HG03103 (cell line): Measurements from ENCODE around the gene LBH.

ENCODE experiments used
- ATAC-seq: cut with Tn5 transposase; IDR thresholded peaks from one replicate; pipeline ENCODE4 v1.9.1; 2021; ENCODE audit warnings: low read depth; ENCODE audit not compliant: unreplicated experiment

Gene LBH

DNA sequence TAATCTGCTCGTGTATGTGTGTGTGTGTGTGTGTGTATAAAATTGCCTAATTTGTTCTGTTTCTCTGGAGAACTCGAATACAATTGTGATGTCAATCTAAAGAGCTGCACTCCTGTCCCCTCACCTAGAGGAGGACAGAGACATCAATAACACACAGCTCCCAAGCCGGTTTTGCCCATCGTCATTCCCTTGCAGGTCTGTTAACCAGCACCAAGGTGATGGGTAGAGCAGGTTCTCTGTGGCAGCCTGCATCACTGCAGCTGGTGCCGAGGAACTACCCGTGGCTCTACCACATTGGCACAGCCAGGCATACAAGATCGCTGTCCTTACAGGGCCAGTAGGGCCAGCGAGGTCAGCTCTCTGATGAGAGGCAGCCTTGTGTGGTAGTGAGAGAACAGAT, 41.0 kb downstream of the LBH start:
- ATAC-seq = no peak

DNA sequence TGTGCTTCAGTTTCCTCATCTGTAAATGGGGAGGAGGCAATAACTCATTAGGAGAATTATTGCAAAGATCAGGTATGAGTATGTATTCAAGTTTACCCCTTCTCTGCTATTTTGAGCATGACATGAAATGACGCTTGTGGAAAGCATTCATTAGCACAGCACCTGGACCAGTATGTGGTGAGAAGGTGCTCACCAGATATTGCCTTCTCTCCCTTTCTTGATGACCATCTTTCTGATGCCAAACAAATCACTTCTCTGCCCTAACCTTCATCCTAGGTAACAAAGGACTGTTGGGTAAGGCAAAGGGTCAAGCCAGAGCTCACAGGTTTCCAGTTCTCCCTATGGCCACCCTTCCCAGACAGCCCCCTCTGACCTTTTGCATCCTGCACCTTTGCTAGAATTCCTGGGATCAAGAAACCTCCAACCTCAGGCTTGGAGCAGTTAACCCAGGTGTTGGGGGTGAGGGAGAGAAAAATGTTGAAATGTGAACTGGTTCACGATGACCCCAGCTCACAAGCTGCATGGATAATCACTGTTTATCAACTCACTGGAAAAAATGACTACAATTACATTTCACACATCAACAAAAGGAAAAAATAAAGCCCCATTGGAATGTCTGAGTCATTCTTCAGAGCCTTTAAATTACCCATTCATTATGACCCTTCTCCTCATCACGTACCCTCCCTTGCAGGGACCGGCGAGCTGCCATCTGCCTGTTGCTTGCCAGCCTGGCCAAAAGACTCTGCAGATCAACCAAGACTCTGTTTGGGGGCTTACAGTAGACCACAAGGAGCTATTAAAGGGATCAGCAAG, 41.6 kb downstream of the LBH start:
- ATAC-seq = no peak

DNA sequence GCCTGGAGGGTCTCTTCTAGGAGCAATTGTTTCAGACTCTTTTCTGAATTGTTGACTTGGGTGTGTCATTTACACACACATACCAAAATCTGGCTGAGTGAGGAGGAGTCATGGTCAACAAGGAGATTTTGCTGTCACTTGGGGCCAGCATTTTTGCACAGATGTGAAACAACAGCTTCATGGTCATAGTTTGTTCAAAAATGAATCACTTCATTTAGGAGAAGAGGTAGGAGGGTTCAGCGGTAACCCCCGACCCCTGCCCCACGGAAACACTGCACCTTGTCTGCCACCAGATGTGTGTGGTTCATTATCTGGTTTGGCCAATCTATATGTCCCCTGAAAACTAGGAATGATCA, 42.2 kb downstream of the LBH start:
- ATAC-seq = no peak

DNA sequence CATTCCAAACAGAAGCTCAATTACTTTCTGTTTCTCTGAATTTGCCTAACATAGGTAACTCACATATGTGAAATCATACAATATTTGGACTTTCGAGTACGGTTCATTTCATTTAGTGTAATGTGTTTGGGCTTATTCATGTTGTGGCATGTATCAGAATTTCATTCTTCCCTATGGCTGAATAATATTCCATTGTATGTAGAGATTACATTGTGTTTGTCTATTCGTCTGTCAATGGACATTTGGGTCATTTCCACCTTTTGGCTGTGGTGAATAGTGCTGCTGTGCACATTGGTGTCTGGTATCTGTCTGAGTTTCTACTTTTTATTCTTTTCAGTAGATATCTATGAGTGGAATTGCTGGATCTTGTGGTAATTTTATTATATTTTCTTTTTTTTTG, 43.9 kb downstream of the LBH start:
- no peak for ATAC-seq

DNA sequence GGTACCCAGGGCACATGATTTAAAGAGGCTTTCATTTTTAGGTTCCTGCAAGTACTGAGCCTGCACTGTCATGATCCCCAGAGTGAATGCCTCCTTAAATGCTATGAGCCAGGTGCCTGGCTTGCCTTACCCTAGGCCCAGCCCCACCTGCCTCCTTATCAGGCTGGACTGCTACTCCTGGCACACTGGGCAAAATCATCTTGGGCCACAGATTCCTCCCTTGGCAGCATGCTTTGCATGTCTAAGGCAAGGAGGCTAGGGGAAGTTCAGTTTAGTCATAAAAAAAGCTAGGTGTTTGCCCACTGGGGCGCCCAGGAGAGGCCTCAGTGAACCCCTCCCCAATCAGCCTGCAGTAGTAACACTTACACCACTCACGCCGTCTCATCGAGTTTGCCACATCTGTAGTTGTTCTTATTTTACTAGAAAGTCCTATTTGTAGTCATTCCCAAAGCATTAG, 45.1 kb downstream of the LBH start:
- ATAC-seq = no peak

DNA sequence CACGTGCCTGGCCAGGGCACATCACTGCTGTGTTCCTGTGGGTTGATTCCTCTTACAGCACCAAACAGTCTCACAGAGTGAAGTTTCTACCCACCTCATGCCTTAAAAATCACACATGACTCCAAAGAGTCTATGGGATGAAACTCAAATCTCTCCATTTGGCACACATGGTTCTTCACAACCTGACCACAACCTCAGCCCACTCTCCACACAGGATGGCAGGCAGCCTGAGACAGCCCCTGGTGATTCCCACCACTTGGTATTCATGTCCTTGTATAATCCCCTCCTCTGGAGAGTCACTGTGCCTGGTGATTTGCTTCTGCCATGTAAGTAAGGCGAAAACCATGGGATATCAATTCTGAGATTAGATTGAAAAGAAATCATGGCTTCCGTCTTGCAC, 46.2 kb downstream of the LBH start:
- ATAC-seq = no peak

DNA sequence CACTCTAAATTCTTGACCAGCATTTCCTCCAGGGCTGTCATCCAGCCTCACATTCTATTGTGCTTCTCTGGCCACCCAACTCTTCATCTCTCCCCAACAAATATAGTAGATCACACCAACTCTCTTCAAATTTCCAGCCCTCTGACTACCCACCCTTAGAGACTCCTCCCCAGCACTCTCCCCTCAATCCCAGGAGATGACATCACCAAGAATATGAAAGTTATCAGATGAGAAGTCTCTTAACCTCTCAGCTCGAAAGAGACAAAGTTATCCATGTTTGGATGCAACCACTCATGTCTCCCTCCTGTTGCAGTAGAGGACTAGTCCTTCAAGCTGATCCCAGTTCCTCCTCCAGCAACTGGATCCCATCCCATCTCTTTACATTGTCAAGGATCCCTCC, 47.1 kb downstream of the LBH start:
- ATAC-seq = no peak

DNA sequence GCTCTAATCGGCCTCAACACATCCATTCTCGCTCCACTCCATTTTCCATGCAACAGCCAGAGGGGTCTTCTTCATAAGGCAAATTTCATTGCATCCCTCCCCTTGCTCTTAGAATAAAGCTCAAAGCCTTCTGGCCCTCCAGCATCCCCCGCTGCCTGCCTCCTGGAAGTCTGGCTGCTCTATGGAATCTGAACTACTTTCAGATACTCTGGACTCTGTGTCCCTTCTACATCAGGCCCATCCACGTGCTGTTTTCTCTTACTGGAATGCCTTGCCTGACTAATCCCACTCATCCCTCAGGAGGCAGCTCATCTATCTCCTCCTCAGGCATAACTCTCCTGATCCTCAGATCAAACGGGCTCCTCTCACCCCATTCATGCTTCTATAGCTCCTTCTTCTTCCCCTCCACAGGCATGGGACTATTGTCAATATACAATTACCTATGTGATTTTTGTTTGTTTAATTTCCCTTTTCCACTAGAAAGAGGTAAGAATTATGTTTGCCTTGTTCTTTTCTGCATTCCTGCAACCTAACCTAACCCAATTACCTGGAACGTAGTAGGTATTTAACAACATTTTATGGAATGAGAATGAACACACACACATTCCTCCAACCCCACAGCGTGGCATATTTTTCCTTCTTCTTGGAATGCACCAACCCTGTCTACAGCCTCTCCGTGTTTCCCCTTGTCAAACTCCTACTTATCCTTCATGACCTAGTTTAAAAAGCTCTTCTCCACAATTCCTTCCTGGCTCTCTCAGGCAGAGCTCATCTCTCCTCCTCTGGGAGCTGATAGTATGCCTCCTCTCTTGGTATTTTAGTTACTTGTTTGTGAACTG, 49.5 kb downstream of the LBH start:
- ATAC-seq = no peak

DNA sequence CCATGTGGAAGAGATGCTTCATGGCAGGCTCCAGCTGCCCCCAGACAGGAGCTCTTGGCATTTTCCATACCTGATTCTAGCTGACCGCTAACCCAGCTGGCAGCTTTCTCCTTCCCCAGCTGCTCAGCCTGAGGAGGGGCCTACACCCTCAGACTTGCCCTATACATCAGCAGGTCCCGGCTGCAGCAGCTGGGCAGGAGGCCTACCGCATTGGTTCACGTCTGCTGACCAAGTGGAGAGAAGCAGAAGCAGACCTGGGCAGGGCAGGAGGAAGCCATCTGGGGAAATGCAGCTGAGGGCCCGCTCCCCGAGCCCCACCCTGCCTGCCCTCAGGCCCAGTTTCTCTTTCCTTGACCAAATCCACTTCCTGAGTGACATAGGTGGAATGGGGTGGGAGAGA, 50.7 kb downstream of the LBH start:
- ATAC-seq = no peak

DNA sequence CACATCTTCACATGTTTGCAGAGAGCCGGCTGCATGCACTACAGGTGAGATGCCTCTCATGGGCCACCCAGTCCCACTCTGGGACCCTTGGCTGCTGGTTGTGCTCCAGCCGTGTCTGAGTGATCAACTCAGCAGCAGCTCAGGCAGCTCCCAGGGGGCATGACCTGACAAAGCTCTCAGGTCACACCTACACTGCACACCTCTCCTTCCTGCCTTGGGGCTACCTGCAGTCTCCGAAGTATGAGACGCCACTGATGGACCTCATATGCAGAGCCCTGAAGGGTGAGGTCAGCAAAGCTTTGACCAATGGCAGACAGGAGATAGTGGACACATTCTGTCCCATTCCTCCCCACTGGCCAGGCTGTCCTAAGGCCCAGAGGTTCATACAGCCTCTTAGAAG, 51.4 kb downstream of the LBH start:
- no peak for ATAC-seq

DNA sequence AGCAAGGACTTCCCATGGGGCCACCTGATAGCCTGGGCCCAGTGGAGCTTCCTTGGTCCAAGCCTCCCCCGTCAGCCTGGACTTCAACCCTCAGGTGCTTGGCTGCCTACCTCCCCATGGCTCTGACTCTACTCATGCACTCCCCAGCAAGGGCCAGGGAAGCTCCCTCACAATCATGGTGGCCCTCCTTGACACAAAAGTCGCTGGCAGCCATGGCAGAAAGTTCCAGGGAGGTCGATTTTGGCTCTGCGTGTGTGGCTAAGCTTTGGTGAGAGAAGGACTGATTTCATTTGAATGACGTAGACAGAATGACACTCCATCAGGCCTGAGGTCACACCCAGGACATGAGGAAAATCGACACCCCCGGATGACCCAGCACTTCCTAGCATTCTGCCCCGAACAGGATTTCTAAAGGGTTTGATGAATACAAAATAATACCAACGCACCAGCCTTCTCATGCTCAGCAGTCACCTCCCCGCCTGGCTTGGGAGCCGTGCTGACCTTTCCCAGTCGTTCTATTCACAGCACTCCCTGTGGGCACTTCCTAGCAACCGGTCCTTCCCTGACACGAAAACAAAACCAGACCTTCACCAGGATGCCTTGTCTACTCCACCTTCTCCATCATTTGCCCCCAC, 52.7 kb downstream of the LBH start:
- ATAC-seq = no peak

DNA sequence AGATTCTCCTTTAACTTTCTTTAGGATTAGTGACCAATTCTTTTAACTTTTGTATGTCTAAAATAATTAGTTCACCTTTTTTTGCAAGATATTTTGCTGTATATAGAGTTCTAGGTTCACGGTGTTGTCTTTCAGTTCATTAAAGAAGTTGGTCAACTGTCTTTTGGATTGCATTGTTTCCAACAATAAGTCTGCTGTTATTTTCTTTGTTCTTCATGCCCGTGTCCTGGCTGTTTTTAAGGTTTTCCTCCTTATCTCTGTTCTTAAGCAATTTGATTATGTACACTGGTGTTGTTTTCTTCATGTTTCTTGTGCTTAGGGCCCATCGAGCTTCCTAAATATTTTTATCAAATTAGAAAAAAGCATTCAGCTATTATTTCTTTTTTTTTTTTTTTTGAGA, 54.4 kb downstream of the LBH start:
- ATAC-seq = no peak

DNA sequence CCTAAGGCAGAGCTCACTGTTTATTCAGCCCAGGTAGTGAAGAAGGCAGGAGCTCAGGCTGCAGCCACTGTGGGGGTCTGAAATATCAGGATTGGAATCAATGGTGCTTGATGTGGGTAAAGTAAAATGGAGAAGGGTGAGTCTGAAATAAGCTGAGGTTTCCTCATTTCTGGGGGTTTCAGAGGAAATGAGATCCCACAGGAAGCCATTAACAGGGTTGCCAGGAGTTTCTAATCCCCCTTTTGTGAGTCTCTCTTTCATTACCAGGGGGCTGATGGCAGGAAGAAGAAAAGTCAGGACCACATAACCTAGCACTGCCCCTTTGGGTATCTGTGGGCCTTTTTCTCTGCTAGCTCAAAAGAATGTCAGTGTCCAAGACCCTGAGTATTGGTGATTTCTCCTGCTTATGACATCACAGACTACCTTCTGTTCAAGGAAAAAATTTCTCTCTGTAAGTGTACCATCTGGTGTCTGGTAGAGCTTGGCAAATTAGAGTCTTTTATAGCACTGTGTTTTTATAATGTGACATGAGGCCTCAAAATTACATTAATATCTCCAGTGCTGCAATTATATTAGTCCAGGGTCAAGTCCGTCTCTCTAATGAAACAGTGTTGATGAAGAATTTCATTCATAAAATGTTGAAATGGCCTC, 56.0 kb downstream of the LBH start:
- ATAC-seq = no peak

DNA sequence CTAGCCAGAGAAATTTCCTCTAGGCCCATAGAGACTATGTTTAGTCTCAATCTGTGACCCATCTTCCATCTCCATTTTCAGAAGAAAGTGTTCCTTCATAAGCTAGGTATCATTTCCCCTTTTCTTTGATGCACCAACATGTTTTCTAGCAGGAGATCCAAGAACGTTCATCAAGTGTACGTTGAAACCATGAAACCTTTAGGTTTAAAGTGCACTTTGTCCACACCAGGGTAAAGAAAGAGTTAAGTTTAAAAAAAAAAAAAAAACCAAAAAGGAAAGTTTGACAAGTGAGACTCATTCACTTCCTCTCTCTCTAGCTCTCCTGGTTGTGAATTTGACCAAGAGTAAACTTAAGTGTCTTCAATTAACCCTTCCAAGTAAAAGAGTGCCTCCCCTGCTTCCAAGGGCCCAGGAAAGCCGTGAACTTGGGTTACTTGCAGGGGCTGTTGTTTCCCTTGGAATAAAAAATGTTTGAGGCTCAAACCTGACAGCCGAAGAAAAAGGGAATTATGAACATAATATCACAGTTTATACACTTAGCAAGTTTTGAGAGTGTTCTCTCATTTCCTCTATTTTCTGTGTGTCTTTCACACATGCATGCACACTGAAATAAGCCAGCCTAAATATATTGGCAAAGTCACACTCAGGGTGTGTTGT, 56.7 kb downstream of the LBH start:
- ATAC-seq = peak; percentile 54

DNA sequence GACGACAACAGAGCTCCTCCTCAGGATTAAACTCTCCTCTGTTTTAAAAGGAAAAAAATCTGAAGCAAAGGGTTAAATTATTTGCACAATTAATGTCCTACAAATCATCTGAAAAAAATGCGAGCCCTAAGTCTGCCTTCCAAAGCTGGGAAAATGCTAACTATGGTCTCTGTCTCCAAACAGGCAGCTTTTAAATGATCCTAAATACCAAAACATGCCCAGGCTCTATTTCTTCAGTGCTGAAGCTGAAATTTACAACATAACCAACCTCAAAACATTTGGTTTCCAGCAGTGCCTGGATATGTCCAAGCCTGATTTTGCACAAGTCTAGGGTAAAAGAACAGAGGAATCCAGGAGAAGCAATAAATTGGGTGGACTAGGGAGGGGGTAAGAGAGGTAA, 57.2 kb downstream of the LBH start:
- ATAC-seq = no peak

DNA sequence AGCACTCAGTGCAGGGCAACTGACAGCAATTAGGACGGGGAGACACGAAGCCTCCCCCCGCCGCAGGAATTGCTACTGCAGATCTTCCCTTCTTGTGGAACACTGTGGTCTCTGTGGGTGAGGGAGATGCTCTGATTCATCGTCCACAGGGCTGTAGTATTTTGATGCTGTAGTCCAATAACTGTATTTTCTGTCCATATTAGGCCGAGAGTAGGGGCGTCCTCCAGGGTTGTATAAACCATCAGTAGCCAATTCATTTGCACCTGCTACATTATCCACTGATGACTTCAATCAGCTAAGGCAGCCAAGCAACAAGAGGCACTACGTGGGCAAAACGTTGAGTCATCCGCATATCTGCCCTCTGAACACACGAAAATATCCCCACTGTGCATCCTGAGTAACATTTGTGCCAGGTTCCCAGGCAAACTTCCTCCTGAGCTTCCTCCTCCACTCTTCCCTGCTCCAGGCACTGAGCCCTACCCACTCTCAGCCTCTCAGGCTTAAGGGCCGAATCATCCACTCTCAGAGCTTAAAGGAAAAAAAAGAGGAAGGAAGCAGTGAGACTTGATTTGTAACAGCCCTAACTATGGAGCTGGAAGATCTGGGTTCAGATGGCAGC, 62.1 kb downstream of the LBH start:
- ATAC-seq = no peak

DNA sequence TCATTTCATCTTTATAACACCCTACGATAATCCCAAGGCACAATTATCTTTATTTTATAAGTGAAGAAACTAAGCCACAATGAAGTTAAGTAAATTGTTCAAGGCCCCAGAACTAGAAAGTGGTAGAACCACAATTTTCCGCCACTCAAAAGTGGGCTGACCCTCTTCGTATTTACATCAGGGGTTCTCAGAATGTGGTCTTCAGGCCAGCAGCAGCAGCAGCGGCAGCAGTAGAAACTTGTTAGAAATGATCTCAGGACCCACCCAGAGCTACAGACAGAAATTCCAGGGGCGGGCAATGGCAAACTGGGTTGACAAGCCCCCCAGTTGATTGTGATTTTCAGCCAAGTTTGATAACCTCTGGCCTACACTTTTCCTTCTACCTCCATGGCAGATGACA, 62.8 kb downstream of the LBH start:
- ATAC-seq = no peak

DNA sequence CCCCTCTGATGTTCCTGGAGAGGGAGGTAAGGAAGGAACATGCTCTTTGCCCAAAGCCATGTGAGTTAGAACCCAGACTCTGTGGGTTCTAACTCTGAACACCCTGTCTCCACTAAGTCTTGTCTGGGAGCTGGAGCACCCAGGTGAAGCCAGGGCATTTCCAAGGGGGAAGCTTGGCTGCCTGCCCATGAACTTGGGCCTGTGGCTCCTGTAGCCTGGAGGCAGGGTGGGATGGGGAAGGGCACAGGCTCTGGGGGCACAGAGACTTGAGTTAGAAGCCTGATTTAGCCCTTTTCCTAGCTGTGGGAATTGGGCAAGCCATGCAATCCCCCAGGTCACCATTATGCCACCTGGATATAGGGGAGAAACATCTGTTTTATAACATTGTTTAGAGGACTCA, 65.2 kb downstream of the LBH start:
- no peak for ATAC-seq

DNA sequence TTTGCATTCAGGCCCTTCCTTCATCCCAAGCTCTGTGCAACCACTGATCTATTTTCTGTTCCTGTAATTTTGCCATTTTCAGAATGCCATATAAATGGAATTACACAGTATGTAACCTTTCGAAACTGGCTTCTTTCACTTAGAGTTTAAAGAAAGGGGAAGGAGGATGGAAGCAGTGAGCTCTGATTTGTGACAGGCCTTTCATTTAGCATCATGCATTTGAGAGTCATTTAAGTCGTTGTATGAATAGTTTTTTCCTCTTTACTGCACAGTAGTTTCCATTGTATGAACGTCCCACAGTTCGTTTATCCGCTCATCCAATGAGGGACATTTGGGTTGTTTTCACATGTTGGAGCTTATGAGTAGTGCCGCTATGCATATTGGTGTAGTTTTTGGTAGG, 67.0 kb downstream of the LBH start:
- ATAC-seq = peak; percentile 49

DNA sequence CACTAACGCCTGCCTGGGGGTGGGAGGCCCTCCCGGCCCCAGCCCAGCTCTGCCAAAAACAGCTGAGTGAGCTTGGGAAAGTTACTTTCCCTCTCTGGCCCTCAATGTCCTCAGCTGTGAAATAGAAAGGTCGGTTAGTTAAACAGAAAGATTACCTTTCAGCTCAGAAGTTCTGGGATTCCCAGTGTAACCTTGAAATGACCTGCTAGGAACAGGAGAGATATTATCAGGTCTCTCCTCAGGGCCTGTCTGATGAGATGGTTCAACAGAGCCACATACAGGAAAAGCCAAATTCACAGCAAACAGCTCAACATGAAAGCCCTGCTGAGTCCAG, 68.8 kb downstream of the LBH start:
- no peak for ATAC-seq
